Activated naive CD4-positive, alpha-beta T cell treated with anti-CD3 and anti-CD28 coated beads, Interleukin-2, amount 50 U/mL, for 72 hours (primary cell): Measurements from ENCODE around the gene ORC4. TPM values are rescaled to one million over a fixed set of nuclear protein-coding genes. Genes with fewer than 3 reads are reported as not detected.
A peak's percentile ranks its signal among the peaks of the same experiment; 100 is the strongest.
"Not testable (repeated sequence)": the region's sequence is repeated elsewhere in the genome, so short reads cannot be mapped to it uniquely, and the experiment has no call there.

Experiments
- ATAC-seq, 2 donors: fragments of 150-1000 bp; cut with Tn5 transposase; 2 replicates each; pipeline ENCODE4 v1.10.0; 2021; ENCODE audit warnings: mild to moderate bottlenecking in 2 of 2, moderate library complexity in 2 of 2
- DNase-seq, 2 donors: peaks; one replicate each; pipeline ENCODE4 v3.0.0; 2021 to 2022; ENCODE audit warnings: low spot score in 2 of 2
- H3K27ac Mint-ChIP-seq, 2 donors: one replicate each; pipeline ENCODE4 v1.8.0; 2022; ENCODE audit warnings: mild to moderate bottlenecking in 2 of 2, mixed read lengths in 2 of 2
- H3K36me3 Mint-ChIP-seq, 2 donors: one replicate each; pipeline ENCODE4 v1.8.0; 2022; ENCODE audit warnings: mixed read lengths in 2 of 2
- H3K9me3 Mint-ChIP-seq, 2 donors: one replicate each; pipeline ENCODE4 v1.8.0; 2022; ENCODE audit warnings: mixed read lengths in 2 of 2
- total RNA-seq, 2 donors: library from RNA; stranded (reverse); gene quantifications; one replicate each; pipeline ENCODE4 v1.2.3, GENCODE V29; 2022

The ORC4 gene
- total RNA-seq, 2 donors from 2014 or later = 32.5 to 35.9 TPM

GRCh38 chr2:148023861-148024260 lies 3.3 kb upstream of the ORC4 start:
- DNase-seq (no peak), ATAC-seq (no peak)
- Mint-ChIP-seq H3K36me3 (peaks cover 7 to 12% of the 10 kb centered on the region in 2 donors), H3K9me3 (no peaks in the 10 kb centered on the region), H3K27ac (peak overlapping the region in 1 of 2 donors; percentile 85)

- Mint-ChIP-seq H3K27ac (peak overlapping the region in 1 of 2 donors; percentile 64), H3K9me3 (no peaks in the 10 kb centered on the region), H3K36me3 (peaks cover 7 to 12% of the 10 kb centered on the region in 2 donors)
- DNase-seq (no peak), ATAC-seq (no peak)
Measured at GRCh38 chr2:148022882-148023281, 2.3 kb upstream of the ORC4 start.

DNA sequence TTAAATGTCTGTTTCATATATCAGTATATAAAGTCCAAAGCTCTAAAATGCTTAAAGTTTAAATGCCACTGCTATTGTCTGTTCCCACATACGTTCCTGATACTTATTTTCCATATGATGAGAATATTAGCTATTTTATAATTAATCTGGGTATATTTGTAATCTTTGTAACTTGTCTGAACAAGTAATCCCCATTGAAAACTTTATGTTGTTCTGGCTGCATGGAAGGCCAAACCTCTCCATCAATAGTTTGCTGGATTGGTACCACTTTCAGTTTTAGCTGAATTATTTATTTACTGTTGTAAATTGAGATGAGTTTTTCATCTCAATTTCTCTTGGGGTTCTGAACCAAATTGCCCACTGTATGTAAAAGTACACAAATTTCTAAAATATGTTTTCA lies 1.8 kb upstream of the ORC4 start:
- DNase-seq (no peak), ATAC-seq (no peak)
- Mint-ChIP-seq H3K9me3 (no peaks in the 10 kb centered on the region), H3K27ac (peak overlapping the region; percentile 90 to 99), H3K36me3 (peaks cover 7 to 12% of the 10 kb centered on the region in 2 donors)

GRCh38 chr2:148021886-148022285 lies 1.3 kb upstream of the ORC4 start:
- Mint-ChIP-seq H3K36me3 (peaks cover 7 to 12% of the 10 kb centered on the region in 2 donors), H3K27ac (peak overlapping the region; percentile 90 to 99), H3K9me3 (no peaks in the 10 kb centered on the region)
- DNase-seq (no peak), ATAC-seq (no peak)

DNA sequence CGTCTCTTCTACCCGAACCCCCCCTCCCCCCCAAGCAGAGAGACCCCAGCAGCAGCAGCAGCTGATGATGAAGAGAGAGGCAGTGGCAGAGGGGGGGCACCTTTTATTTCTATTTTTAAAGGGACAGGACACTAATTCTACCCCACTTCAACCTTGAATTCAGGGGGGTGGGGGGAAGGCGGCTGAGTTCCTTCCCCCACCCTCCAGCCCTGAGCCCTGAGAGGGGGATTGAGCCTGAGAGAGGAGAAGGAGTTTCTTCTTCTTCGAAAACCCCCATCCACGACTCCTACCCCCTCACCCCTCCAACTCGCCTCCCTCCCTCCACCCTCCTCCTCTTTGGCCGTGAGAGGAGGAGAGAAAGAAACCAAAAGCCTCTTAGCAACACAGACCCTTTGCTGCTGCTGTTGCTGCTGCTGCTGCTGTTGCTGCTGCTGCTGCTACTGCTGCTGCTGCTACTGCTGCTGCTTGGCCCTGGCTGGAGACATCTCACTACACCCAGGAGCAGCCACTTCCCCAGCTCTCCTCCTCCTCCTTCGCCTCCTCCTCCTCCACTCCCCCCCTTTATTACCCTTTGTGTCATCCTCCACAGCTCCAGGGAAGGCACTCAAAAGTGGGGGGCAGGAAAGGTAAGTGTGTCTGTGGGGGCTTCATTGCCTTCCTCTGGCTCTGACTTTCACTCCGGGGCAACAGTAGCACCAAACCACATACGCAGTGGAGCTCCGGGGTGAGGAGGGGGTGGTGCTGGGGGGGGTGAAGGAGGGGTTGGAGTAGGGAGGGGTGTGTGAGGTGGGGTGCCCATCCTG lies 723 bp upstream of the ORC4 start, which contains the start of gene MBD5:
Gene MBD5, plus strand, starts transcription at position 33 of the 803 bp plus-strand sequence.
- Mint-ChIP-seq H3K27ac (peak within 1 kb of the TSS; percentile 90 to 99), H3K9me3 (no peaks in the 10 kb centered on the region), H3K36me3 (peaks cover 7 to 12% of the 10 kb centered on the region in 2 donors)
- ATAC-seq (peak; percentile 35 to 48), DNase-seq (peak; percentile 39 to 58)

GRCh38 chr2:148014616-148015015 lies 5.9 kb downstream of the ORC4 start:
- Mint-ChIP-seq H3K9me3 (peaks cover 0 to 6% of the 10 kb centered on the region in 2 donors), H3K36me3 (peaks cover 8 to 15% of the 10 kb centered on the region in 2 donors), H3K27ac (no peak overlapping the region)
- DNase-seq (no peak), ATAC-seq (no peak)

DNA sequence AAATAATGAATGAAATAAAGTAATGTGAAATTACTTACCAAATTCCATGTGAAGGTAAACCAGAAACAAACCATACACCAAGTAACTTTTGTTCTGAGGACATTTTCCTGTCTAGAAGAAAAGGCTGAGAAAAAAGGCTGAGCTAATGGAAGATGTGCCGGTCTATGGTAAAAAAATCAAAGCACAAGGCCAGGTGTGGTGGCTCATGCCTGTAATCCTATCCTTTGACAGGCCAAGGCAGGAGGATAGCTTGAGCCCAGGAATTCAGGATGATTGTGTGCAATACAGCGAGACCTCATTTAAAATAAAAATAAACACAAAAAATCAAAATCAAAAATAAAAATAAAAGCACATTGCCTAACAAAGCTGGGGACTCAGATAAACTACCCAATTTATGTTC lies 6.7 kb downstream of the ORC4 start:
- Mint-ChIP-seq H3K36me3 (peaks cover 8 to 18% of the 10 kb centered on the region in 2 donors), H3K9me3 (peaks cover 0 to 9% of the 10 kb centered on the region in 2 donors), H3K27ac (no peak overlapping the region)
- ATAC-seq (no peak), DNase-seq (no peak)

DNA sequence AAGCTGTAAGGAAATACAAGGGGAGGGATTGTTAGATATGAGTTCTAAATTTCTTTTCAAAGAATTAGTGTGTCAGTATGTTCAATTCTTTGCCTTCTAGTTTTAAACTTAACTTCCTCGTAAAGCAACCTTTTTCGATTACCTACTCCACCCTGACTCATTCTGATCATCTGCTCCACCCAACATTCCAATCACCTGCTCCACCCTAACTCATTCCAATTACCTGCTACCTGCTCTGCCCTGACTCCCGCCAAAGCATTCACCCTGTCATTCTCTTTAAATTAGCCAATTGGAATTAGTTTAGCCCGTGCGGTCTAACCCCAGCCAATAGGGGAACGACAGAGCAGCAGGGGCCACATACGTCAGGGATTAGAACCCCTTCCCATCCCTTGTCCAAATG lies 12.1 kb downstream of the ORC4 start:
- ATAC-seq, H3K27ac Mint-ChIP-seq, DNase-seq: not testable (repeated sequence)
- Mint-ChIP-seq H3K36me3 (peaks cover 36 to 58% of the 10 kb centered on the region in 2 donors), H3K9me3 (peaks cover 11 to 30% of the 10 kb centered on the region in 2 donors)

- DNase-seq (no peak), ATAC-seq (no peak)
- Mint-ChIP-seq H3K27ac (no peak overlapping the region), H3K36me3 (peaks cover 43 to 68% of the 10 kb centered on the region in 2 donors), H3K9me3 (peaks cover 22 to 36% of the 10 kb centered on the region in 2 donors)
Measured at GRCh38 chr2:148007219-148007900, 13.2 kb downstream of the ORC4 start.

DNA sequence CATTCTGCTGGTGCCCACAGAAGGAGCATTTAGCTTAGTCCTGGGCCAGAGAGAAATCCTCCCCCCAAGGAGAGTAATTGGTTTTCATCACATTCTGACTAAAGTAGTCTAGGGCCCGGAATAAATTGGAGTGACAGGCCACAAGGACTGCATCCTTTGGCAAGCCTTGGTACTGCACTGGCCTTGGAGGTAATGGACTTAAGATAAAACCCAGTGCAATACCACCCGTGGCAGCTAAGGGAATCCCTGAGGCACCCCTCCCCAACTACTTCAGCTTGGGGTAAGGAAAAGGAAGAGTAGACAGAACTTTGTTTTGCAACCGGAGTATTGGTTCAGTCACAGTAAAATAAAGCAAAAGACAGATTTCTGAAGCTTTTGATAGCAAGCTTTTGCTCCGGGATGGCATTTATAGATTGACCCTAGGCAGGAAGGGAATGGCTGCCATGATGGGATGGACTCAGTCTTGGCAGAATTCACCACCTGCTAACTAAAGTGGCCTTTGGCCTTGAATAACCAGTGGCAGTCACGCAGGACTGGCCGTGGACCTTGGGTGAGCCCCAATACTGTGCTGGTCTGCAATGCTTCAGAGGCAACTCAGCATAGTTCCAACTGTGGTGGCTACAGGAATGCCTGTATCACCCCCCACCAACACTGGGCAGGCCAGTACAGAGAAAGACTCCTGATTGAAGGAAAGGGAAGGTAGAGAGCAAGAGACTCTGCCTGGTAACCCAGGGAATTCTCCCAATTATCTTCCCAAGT lies 14.1 kb downstream of the ORC4 start:
- no peak overlapping the region for H3K27ac Mint-ChIP-seq
- H3K36me3 Mint-ChIP-seq = peaks cover 46 to 76% of the 10 kb centered on the region in 2 donors
- peaks cover 25 to 43% of the 10 kb centered on the region in 2 donors for H3K9me3 Mint-ChIP-seq
- DNase-seq (no peak), ATAC-seq (no peak)

GRCh38 chr2:148002420-148002819 lies 18.1 kb downstream of the ORC4 start:
- Mint-ChIP-seq H3K9me3 (peaks cover 19 to 26% of the 10 kb centered on the region in 2 donors), H3K27ac (peak overlapping the region in 1 of 2 donors; percentile 7)

GRCh38 chr2:148000095-148000494 lies 20.4 kb downstream of the ORC4 start:
- H3K36me3 Mint-ChIP-seq = peaks cover 33 to 59% of the 10 kb centered on the region in 2 donors

More at GRCh38 chr2:148002420-148002819, 18.1 kb downstream of the ORC4 start:
- H3K36me3 Mint-ChIP-seq = peaks cover 34 to 59% of the 10 kb centered on the region in 2 donors
- not testable (repeated sequence) for ATAC-seq, DNase-seq

GRCh38 chr2:147999126-147999525 lies 21.4 kb downstream of the ORC4 start:
- ATAC-seq (no peak), DNase-seq (no peak)
- H3K9me3 Mint-ChIP-seq = peaks cover 23 to 25% of the 10 kb centered on the region in 2 donors
- no peak overlapping the region for H3K27ac Mint-ChIP-seq
- peaks cover 36 to 59% of the 10 kb centered on the region in 2 donors for H3K36me3 Mint-ChIP-seq

More at GRCh38 chr2:148000095-148000494, 20.4 kb downstream of the ORC4 start:
- Mint-ChIP-seq H3K9me3 (peaks cover 23 to 26% of the 10 kb centered on the region in 2 donors), H3K27ac (no peak overlapping the region)
- DNase-seq (no peak), ATAC-seq (peak in 1 of 2 donors; percentile 62)

DNA sequence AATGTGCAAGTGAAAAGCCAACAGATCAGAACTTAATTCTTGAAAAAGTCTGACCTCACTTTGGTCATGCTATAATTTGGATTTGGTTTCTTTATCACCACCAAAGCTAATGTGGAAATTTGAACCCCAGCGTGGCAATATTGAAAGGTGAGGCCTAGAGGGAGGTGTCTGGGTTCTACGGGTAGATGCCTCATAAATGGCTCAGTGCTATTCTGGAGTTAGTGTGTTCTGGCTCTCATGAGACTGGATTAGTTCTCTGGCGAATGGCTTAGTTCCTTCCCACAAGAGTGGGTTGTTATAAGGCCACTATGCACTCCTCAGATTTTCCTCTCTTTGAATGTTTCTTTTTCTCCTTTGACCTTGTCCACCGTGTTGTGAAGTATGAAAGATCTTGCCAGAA lies 22.3 kb downstream of the ORC4 start:
- H3K36me3 Mint-ChIP-seq = peaks cover 27 to 52% of the 10 kb centered on the region in 2 donors
- peaks cover 15 to 16% of the 10 kb centered on the region in 2 donors for H3K9me3 Mint-ChIP-seq
- ATAC-seq (no peak), DNase-seq (no peak)
- H3K27ac Mint-ChIP-seq = no peak overlapping the region

DNA sequence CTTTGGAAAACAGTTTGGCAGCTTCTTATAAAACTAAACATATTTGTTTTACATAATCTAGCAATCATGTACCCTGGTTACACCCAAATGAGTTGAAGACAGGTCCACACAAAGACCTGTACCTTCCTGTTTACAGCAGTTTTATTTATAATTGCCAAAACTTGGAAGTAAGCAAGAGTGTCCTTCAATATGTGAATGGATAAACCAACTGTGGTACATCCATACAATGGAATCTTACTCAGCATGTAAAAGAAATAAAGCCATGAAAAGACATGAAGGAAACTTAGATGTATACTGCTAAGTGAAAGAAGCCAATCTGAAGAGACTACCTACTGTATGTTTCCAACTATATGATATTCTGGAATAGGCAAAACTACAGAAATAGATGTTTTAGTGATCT lies 23.7 kb downstream of the ORC4 start:
- Mint-ChIP-seq H3K9me3 (peaks cover 3 to 6% of the 10 kb centered on the region in 2 donors), H3K36me3 (peaks cover 14 to 38% of the 10 kb centered on the region in 2 donors), H3K27ac (no peak overlapping the region)
- ATAC-seq (no peak), DNase-seq (no peak)

GRCh38 chr2:147994965-147995364 lies 25.6 kb downstream of the ORC4 start:
- not testable (repeated sequence) for H3K9me3 Mint-ChIP-seq, H3K27ac Mint-ChIP-seq
- peaks cover 9 to 27% of the 10 kb centered on the region in 2 donors for H3K36me3 Mint-ChIP-seq

More at GRCh38 chr2:147994965-147995364, 25.6 kb downstream of the ORC4 start:
- DNase-seq, ATAC-seq: not testable (repeated sequence)
